OCI-LY3 (cell line): ENCODE measurements around the gene GABARAP.

Source experiments
- CTCF ChIP-seq: fragments of 200-600, 300-600 bp; sonication (generic); IDR thresholded peaks from 2 replicates; pipeline ENCODE4 v1.5.1; 2014; ENCODE audit warnings: antibody characterized with exemption, low read length, low read depth
- EZH2phosphoT487 ChIP-seq: fragments of 200-600 bp; shearing (Covaris generic); IDR thresholded peaks from 2 replicates; pipeline ENCODE4 v1.6.1; 2018; ENCODE audit warnings: antibody characterized with exemption, mixed run types, low read depth

- TF ChIP-seq CTCF (no peak), EZH2phosphoT487 (no peak)
Measured at GRCh38 chr17:7239091-7240027, 2.9 kb downstream of the GABARAP start, which contains the start of gene PHF23.
